Prostate gland (tissue), 2 donors: Measurements from ENCODE around the gene GPATCH4. TPM values are rescaled to one million over a fixed set of nuclear protein-coding genes. Genes with fewer than 3 reads are reported as not detected.

ENCODE experiments used
- DNase-seq: peaks from one replicate; pipeline ENCODE4 v3.0.0-alpha.2; 2019; ENCODE audit warnings: low spot score
- H3K27ac ChIP-seq, 2 donors: fragments of 200-600 bp; sonication (generic); 2 replicates each; pipeline ENCODE4 v1.5.1; 2017 to 2019
- H3K27me3 ChIP-seq: fragments of 200-600 bp; sonication (generic); replicated peaks from 2 replicates; pipeline ENCODE4 v1.5.1; 2019; ENCODE audit not compliant: insufficient read depth
- H3K36me3 ChIP-seq, 2 donors: fragments of 200-600 bp; sonication (generic); 1 replicate in 1 of 2; 2 replicates in 1 of 2; pipeline versions ENCODE4 v1.5.1 to v1.8.1; 2017 to 2019
- H3K4me1 ChIP-seq: fragments of 200-600 bp; sonication (generic); replicated peaks from 2 replicates; pipeline ENCODE4 v1.5.1; 2019
- H3K4me3 ChIP-seq, 2 donors: fragments of 200-600 bp; sonication (generic); 2 replicates each; pipeline ENCODE4 v1.5.1; 2017 to 2019
- H3K9me3 ChIP-seq: fragments of 200-600 bp; sonication (generic); 2 replicates; pipeline ENCODE4 v1.5.1; 2017
- CTCF ChIP-seq, 4 experiments: fragments of 200-600 bp in 2 of 4; fragments of 450-650 bp in 2 of 4; sonication (generic) in 2 of 4; IDR thresholded peaks; 1 replicate in 3 of 4; 2 replicates in 1 of 4; pipeline ENCODE4 v1.5.1; 2016 to 2019; ENCODE audit warnings: antibody characterized with exemption in 4 of 4, mild to moderate bottlenecking in 2 of 4, moderate library complexity in 2 of 4
- POLR2A ChIP-seq: fragments of 450-650 bp; IDR thresholded peaks from one replicate; pipeline ENCODE4 v1.6.1; 2016; ENCODE audit warnings: antibody characterized with exemption, mild to moderate bottlenecking
- POLR2AphosphoS5 ChIP-seq: sonication (generic); formaldehyde crosslinking; IDR thresholded peaks from one replicate; pipeline ENCODE4 v1.6.1; 2017; ENCODE audit warnings: antibody characterized with exemption
- WGBS: methylation state at CpG from one replicate; pipeline ENCODE4 v1.1.5; 2018; 5-methylcytosine and 5-hydroxymethylcytosine counted together
- intact Hi-C: fragments of 100-400 bp; cut with DNase I; formaldehyde crosslinking; loops from one replicate; pipeline ENCODE4 v1.14.2; 2022
- total RNA-seq, 2 donors: library from RNA; depleted of rRNA; stranded (reverse); fragments of >200 nt; gene quantifications; one replicate each; pipeline ENCODE4 v1.1.0, GENCODE V29; 2016

Gene GPATCH4
- total RNA-seq, 2 donors from 2014 or later, result 20.9 to 27.5 TPM

- TF ChIP-seq CTCF (IDR thresholded peaks at IDR 0.05), result no peak
- Histone ChIP-seq H3K4me1 (no peaks in the 10 kb centered on the region), H3K27ac (no peak overlapping the region), H3K27me3 (no peaks in the 10 kb centered on the region), H3K36me3 (no peaks in the 10 kb centered on the region), H3K4me3 (no peak overlapping the region), H3K9me3 (no peaks in the 10 kb centered on the region)
- WGBS, result 72% methylated on average over 5 of the region's 5 CpGs
- intact Hi-C loops, result loop anchor here (5.0 kb wide), 1 partner anchor 38 kb away; no protein-coding TSS in a partner anchor
- no peak for DNase-seq
Measured at GRCh38 chr1:156550346-156550745, 50.9 kb downstream of the GPATCH4 start.

- Histone ChIP-seq H3K36me3 (no peaks in the 10 kb centered on the region), H3K4me3 (no peak overlapping the region), H3K27me3 (no peaks in the 10 kb centered on the region), H3K4me1 (no peaks in the 10 kb centered on the region), H3K27ac (no peak overlapping the region), H3K9me3 (no peaks in the 10 kb centered on the region)
- WGBS, result 65% methylated on average over 1 of the region's 1 CpG
- TF ChIP-seq POLR2A, result no peak
- no peak for TF ChIP-seq POLR2AphosphoS5
- TF ChIP-seq CTCF (IDR thresholded peaks at IDR 0.05), result no peak
- no peak for DNase-seq
- intact Hi-C loops, result loop anchor here (5.0 kb wide), 1 partner anchor 38 kb away; no protein-coding TSS in a partner anchor
Measured at GRCh38 chr1:156549831-156550230, 51.4 kb downstream of the GPATCH4 start.

- no peaks in the 10 kb centered on the region for H3K4me1 ChIP-seq
- H3K36me3 ChIP-seq, result no peaks in the 10 kb centered on the region
- no peaks in the 10 kb centered on the region for H3K27me3 ChIP-seq
- no peaks in the 10 kb centered on the region for H3K9me3 ChIP-seq
- no peak for DNase-seq
- intact Hi-C loops, result no loop called here
- H3K4me3 ChIP-seq, result no peak overlapping the region
- no peak overlapping the region for H3K27ac ChIP-seq
- 71% methylated on average over 2 of the region's 2 CpGs for WGBS
- TF ChIP-seq POLR2AphosphoS5 (no peak), POLR2A (no peak), CTCF (IDR thresholded peaks at IDR 0.05) (no peak)
Measured at GRCh38 chr1:156549390-156549789, 51.9 kb downstream of the GPATCH4 start.

GRCh38 chr1:156547982-156548381 lies 53.3 kb downstream of the GPATCH4 start:
- no peak for DNase-seq
- TF ChIP-seq CTCF (IDR thresholded peaks at IDR 0.05) (no peak), POLR2A (no peak), POLR2AphosphoS5 (no peak)
- intact Hi-C loops, result no loop called here
- Histone ChIP-seq H3K4me1 (no peaks in the 10 kb centered on the region), H3K9me3 (no peaks in the 10 kb centered on the region), H3K4me3 (no peak overlapping the region), H3K36me3 (no peaks in the 10 kb centered on the region), H3K27ac (no peak overlapping the region), H3K27me3 (no peaks in the 10 kb centered on the region)
- 92% methylated on average over 9 of the region's 9 CpGs for WGBS

- TF ChIP-seq CTCF (IDR thresholded peaks at IDR 0.05), result no peak
- TF ChIP-seq POLR2A, result no peak
- TF ChIP-seq POLR2AphosphoS5, result no peak
- Histone ChIP-seq H3K9me3 (no peaks in the 10 kb centered on the region), H3K4me3 (no peak overlapping the region), H3K27me3 (no peaks in the 10 kb centered on the region), H3K27ac (no peak overlapping the region), H3K36me3 (no peaks in the 10 kb centered on the region), H3K4me1 (no peaks in the 10 kb centered on the region)
- DNase-seq, result no peak
- 95% methylated on average over 4 of the region's 4 CpGs for WGBS
- intact Hi-C loops, result no loop called here
Measured at GRCh38 chr1:156547434-156547833, 53.8 kb downstream of the GPATCH4 start.
